PC-3 (cell line): ENCODE measurements around the gene UROC1.

ENCODE experiments used
- CTCF ChIP-seq: fragments of 300-600 bp; sonication (generic); conservative IDR thresholded peaks from 2 replicates; pipeline ENCODE4 v1.5.1; 2017; ENCODE audit warnings: antibody characterized with exemption, low read depth, mild to moderate bottlenecking, low read length
- EZH2 ChIP-seq: fragments of 300-600 bp; sonication (generic); IDR thresholded peaks from one replicate; pipeline ENCODE4 v1.6.1; 2017; ENCODE audit warnings: antibody characterized with exemption, mild to moderate bottlenecking, low read length; ENCODE audit not compliant: unreplicated experiment
- EZH2phosphoT487 ChIP-seq: fragments of 300-600 bp; sonication (generic); IDR thresholded peaks from 2 replicates; pipeline ENCODE4 v1.6.1; 2018; ENCODE audit warnings: mild to moderate bottlenecking, antibody characterized with exemption, low read length, borderline replicate concordance

GRCh38 chr3:126475413-126476114 is 42.0 kb downstream of the UROC1 start, which contains the start of gene ZXDC:
- TF ChIP-seq EZH2phosphoT487: no peak
- no peak for TF ChIP-seq CTCF
- no peak for TF ChIP-seq EZH2
